MM.1S (cell line): Measurements from ENCODE around the gene CDK2.

Experiments used
- EZH2 ChIP-seq: fragments of 300-600 bp; sonication (generic); optimal IDR thresholded peaks from 2 replicates; pipeline ENCODE3; 2017; ENCODE audit warnings: low read depth, mild to moderate bottlenecking, antibody characterized with exemption, low read length, mixed read lengths
- EZH2phosphoT487 ChIP-seq: fragments of 300-600 bp; sonication (generic); IDR thresholded peaks from 2 replicates; pipeline ENCODE4 v1.6.1; 2018; ENCODE audit warnings: antibody characterized with exemption, low read length
- TF ChIP-seq, protein P1 (sequence below): fragments of 300-600 bp; sonication (generic); IDR thresholded peaks from 2 replicates; pipeline ENCODE4 v1.5.1; 2016; ENCODE audit warnings: antibody characterized with exemption, low read length, mixed read lengths

DNA sequence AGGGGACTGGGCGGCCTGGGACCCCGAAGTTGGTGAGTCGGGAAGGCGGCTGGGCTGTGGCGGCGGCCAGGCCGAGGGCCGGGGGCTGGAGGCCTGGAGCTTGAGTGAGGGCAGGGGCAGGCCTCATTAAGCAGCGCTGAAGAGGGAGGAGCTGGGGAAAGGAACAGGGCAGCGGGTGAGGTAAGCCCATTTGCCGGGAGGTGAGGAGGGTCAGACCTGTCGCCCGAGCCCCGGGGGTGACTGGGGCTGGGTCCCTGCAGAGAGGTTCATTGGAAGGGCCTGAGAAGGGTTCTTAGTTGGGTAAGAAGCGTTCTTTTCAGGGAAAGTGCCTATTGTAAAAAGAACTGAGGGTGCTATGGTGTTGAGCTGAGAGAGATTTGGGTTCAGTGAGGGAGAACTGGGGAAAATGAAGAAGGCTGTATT, 7.7 kb downstream of the CDK2 start:
- TF ChIP-seq, protein P1, sequence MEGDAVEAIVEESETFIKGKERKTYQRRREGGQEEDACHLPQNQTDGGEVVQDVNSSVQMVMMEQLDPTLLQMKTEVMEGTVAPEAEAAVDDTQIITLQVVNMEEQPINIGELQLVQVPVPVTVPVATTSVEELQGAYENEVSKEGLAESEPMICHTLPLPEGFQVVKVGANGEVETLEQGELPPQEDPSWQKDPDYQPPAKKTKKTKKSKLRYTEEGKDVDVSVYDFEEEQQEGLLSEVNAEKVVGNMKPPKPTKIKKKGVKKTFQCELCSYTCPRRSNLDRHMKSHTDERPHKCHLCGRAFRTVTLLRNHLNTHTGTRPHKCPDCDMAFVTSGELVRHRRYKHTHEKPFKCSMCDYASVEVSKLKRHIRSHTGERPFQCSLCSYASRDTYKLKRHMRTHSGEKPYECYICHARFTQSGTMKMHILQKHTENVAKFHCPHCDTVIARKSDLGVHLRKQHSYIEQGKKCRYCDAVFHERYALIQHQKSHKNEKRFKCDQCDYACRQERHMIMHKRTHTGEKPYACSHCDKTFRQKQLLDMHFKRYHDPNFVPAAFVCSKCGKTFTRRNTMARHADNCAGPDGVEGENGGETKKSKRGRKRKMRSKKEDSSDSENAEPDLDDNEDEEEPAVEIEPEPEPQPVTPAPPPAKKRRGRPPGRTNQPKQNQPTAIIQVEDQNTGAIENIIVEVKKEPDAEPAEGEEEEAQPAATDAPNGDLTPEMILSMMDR: no peak
- TF ChIP-seq EZH2 (no peak), EZH2phosphoT487 (no peak)
